NB4 (cell line): ENCODE measurements around the gene CAV3.
A peak's percentile ranks its signal among the peaks of the same experiment; 100 is the strongest.

Source experiments
- DNase-seq: peaks from one replicate; pipeline ENCODE4 v3.0.0; 2010; ENCODE audit warnings: low read depth
- H3K4me3 ChIP-seq: one replicate; pipeline ENCODE4 v1.5.1; 2011; ENCODE audit warnings: mild to moderate bottlenecking, low read depth, low read length, moderate library complexity
- MYC ChIP-seq: IDR thresholded peaks from 2 replicates; pipeline ENCODE4 v1.6.1; 2011; ENCODE audit warnings: low read depth, low read length
- POLR2A ChIP-seq: IDR thresholded peaks from 2 replicates; pipeline ENCODE4 v1.6.1; 2011; ENCODE audit warnings: mild to moderate bottlenecking; ENCODE audit not compliant: insufficient read length; ENCODE audit errors: extremely low read depth
- TF ChIP-seq, protein P1 (sequence below): IDR thresholded peaks from one replicate; pipeline ENCODE4 v1.5.1; 2012; ENCODE audit warnings: low read depth, low read length
- TF ChIP-seq, protein P2 (sequence below): IDR thresholded peaks from 2 replicates; pipeline ENCODE4 v1.6.1; 2011; ENCODE audit warnings: low read depth, low read length

Gene CAV3

DNA sequence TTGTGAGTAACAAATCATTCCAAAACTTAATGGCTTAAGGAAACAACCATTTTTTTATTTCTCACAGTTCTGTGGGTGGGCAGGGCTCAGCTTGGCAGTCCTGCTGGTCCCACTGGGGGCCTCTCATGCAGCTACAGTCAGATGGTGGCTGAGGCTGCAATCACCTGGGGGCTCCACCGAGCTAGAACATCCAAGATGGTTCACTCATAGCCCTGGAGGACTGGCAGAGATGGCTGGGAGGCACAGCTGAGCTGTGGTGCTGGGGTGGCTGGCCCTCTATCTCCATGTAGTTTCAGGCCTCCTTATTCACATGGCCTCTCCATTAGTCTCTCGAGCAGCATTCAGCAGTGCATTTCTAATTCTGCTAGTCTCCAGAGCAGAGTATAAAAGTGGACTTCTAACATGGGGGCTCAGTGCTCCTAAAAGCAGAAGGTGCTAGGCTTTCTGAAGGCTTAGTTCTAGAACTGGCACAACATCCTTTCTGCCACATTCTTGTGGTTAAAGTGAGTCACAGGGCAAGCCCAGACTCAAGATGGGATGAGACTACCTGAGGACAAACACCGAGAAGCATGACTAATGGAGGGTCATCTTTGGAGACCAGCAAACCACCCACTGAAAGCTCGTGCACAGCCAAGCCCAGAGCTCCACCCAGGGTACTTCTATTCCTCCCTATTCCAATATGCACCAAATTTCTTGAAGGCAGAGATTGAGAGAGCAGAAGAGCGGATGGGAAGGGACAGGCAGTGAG is 6.3 kb downstream of the CAV3 start:
- no peak overlapping the region for H3K4me3 ChIP-seq
- DNase-seq, result peak; percentile 50
- no peak for TF ChIP-seq MYC
- TF ChIP-seq, protein P1, sequence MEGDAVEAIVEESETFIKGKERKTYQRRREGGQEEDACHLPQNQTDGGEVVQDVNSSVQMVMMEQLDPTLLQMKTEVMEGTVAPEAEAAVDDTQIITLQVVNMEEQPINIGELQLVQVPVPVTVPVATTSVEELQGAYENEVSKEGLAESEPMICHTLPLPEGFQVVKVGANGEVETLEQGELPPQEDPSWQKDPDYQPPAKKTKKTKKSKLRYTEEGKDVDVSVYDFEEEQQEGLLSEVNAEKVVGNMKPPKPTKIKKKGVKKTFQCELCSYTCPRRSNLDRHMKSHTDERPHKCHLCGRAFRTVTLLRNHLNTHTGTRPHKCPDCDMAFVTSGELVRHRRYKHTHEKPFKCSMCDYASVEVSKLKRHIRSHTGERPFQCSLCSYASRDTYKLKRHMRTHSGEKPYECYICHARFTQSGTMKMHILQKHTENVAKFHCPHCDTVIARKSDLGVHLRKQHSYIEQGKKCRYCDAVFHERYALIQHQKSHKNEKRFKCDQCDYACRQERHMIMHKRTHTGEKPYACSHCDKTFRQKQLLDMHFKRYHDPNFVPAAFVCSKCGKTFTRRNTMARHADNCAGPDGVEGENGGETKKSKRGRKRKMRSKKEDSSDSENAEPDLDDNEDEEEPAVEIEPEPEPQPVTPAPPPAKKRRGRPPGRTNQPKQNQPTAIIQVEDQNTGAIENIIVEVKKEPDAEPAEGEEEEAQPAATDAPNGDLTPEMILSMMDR, result no peak
- TF ChIP-seq POLR2A, result no peak
- TF ChIP-seq, protein P2, sequence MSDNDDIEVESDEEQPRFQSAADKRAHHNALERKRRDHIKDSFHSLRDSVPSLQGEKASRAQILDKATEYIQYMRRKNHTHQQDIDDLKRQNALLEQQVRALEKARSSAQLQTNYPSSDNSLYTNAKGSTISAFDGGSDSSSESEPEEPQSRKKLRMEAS, result no peak

DNA sequence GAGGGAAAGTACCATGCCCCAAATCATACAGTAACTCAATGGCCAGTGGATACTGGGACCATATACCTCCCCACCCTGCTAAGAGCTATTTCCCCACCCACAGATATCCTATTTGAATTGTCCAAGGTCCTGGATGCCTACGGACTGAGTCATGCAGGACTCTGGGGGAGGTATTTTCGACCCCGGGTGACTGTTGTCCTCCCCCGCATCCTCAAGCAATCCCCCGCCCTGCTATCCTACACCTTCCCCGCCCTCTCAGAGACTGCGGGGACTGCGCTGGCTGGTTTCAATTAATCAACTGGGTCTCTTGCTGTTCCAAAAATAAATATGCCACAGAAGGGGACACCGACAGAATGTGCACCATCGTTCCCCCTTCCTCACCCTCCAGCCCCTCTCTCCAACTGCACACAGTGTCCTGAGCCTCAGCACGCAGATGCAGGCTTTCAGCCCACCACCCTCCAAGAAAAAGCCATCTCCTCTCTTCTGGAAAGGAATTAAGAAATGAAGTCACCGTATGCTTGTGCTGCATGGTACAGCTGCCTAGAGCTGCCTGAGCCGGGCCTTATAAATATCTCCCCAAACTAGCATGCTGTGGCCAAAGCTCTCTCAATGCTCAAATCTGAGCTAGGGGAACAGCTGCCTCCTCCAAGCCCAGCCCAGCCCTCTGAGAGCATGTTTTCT is 8.1 kb downstream of the CAV3 start:
- no peak overlapping the region for H3K4me3 ChIP-seq
- peak; percentile 79 for DNase-seq
- TF ChIP-seq, protein P1, result no peak
- TF ChIP-seq POLR2A, result no peak
- no peak for TF ChIP-seq MYC
- TF ChIP-seq, protein P2, result no peak

DNA sequence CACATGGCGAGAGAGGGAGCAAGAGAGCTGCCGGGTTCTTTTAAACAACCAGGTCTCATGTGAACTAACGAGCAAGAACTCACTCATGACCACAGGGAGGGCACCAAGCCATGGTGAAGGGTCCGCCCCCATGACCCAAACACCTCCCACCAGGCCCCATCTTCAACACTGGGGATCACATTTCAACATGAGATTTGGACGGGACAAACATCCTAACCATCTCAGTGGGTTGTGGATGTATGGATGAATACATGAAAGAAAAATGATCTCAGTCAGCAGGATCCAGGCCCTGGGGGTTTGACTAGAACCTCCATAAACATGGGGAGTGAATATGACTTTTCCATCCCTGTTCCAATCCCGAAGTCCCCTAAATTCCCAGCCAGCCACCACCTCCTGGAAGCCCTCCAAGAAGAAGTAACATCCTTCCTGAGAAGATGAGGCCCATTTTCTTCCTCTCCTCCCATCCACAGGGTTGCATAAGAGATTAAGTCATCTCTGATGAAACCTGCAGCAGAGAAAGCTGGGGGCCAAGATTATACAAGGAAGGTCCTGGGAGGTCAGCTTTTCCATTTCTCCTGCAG is 9.5 kb downstream of the CAV3 start:
- no peak overlapping the region for H3K4me3 ChIP-seq
- peak; percentile 40 for DNase-seq
- TF ChIP-seq, protein P2, result no peak
- no peak for TF ChIP-seq MYC
- no peak for TF ChIP-seq POLR2A
- TF ChIP-seq, protein P1, result no peak

DNA sequence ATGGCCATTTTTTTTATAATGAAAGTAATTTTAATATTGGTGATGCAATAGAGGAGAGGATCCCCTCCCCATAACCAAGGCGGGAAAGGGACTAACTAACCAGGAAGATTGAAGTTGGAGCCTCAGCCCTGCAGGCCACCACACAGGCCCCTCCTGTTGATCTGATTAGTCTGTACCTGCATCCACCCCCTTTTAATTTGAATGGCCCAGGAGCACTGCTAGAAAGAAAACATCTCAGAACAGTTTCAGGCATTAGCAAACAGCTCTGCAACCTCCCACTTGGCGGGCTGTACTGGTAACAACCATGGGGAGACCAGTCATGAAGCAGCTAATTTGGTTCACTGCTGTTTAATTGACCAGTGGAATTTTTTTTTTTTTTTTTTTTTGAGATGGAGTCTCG is 10.3 kb downstream of the CAV3 start:
- TF ChIP-seq MYC, result no peak
- TF ChIP-seq, protein P1, result no peak
- TF ChIP-seq POLR2A, result no peak
- TF ChIP-seq, protein P2, result no peak
- no peak for DNase-seq
- no peak overlapping the region for H3K4me3 ChIP-seq

DNA sequence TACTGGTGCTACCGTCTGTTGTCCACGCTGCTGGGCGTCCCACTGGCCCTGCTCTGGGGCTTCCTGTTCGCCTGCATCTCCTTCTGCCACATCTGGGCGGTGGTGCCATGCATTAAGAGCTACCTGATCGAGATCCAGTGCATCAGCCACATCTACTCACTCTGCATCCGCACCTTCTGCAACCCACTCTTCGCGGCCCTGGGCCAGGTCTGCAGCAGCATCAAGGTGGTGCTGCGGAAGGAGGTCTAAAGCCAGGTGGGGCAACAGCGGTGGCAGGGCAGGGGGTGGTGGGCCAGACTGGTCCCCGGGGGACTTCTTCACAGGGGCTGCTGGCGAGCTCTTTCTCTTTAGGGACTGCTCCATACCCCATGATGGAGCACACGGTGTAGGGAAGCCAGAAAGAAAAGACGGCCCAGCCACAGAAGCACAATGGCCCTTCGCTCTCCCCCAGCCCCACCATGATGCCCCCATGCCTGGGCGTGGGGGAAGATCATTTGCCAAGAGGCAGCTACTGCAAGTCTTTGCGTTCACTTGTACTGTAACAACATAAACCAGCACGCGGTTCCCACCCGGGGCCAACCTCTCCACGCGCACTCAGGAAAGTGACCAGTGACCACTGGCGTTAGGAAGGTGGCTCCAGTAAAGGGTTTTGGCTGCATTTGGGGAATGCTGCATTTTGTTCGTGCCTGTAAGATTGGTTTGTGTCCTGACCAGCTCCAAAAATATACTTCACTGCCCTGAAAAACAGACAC is 12.2 kb downstream of the CAV3 start:
- DNase-seq, result no peak
- no peak overlapping the region for H3K4me3 ChIP-seq
- TF ChIP-seq, protein P2, result no peak
- no peak for TF ChIP-seq MYC
- no peak for TF ChIP-seq POLR2A
